NCI-H128 (cell line): ENCODE measurements around the gene GNG7.
"Not testable (repeated sequence)": the region's sequence is repeated elsewhere in the genome, so short reads cannot be mapped to it uniquely, and the experiment has no call there.

Experiments used
- DNase-seq: peaks from one replicate; lab custom pipeline; 2025; ENCODE audit not compliant: unreplicated experiment; lab: John Stamatoyannopoulos, UW

GNG7 gene

GRCh38 chr19:2678044-2678671, 24.3 kb downstream of the GNG7 start:
- no peak for DNase-seq

GRCh38 chr19:2676823-2677222, 25.7 kb downstream of the GNG7 start:
- no peak for DNase-seq

GRCh38 chr19:2675892-2676291, 26.6 kb downstream of the GNG7 start:
- no peak for DNase-seq

GRCh38 chr19:2670217-2670616, 32.3 kb downstream of the GNG7 start:
- DNase-seq = no peak

- DNase-seq = no peak
Observed at GRCh38 chr19:2668175-2668763, 34.2 kb downstream of the GNG7 start.

- not testable (repeated sequence) for DNase-seq
Observed at GRCh38 chr19:2667349-2667748, 35.1 kb downstream of the GNG7 start.

- DNase-seq = no peak
Observed at GRCh38 chr19:2666344-2666994, 36.0 kb downstream of the GNG7 start.

GRCh38 chr19:2665103-2665502, 37.4 kb downstream of the GNG7 start:
- no peak for DNase-seq

- DNase-seq = no peak
Observed at GRCh38 chr19:2663920-2664571, 38.4 kb downstream of the GNG7 start.

GRCh38 chr19:2661615-2662014, 40.9 kb downstream of the GNG7 start:
- no peak for DNase-seq

GRCh38 chr19:2659856-2660432, 42.5 kb downstream of the GNG7 start:
- DNase-seq = no peak

- DNase-seq = no peak
Observed at GRCh38 chr19:2656533-2656932, 46.0 kb downstream of the GNG7 start.

- no peak for DNase-seq
Observed at GRCh38 chr19:2653710-2654707, 48.5 kb downstream of the GNG7 start.

GRCh38 chr19:2653218-2653617, 49.3 kb downstream of the GNG7 start:
- no peak for DNase-seq

GRCh38 chr19:2652504-2653099, 49.9 kb downstream of the GNG7 start:
- DNase-seq = no peak

GRCh38 chr19:2651002-2651733, 51.3 kb downstream of the GNG7 start:
- DNase-seq = not testable (repeated sequence)

GRCh38 chr19:2650515-2650914, 52.0 kb downstream of the GNG7 start:
- DNase-seq = no peak

GRCh38 chr19:2648528-2648937, 54.0 kb downstream of the GNG7 start:
- peak; percentile 73 for DNase-seq

GRCh38 chr19:2648099-2648498, 54.4 kb downstream of the GNG7 start:
- DNase-seq = no peak
